Measurements from ENCODE around the gene C4orf54.

- TF ChIP-seq CTCF (IDR thresholded peaks at IDR 0.05) = no peak
- no peak for TF ChIP-seq POLR2A (IDR thresholded peaks at IDR 0.05)
Measured at GRCh38 chr4:99685234-99685633, 27.6 kb upstream of the C4orf54 start.

Measured in uterus (tissue), 2 donors.